H7 (cell line): Measurements from ENCODE around the gene PLAC8L1. TPM values are rescaled to one million over a fixed set of nuclear protein-coding genes. Genes with fewer than 3 reads are reported as not detected.

Experiments
- DNase-seq: peaks from one replicate; pipeline ENCODE4 v3.0.0; 2012
- H3K27me3 ChIP-seq: 2 replicates; pipeline ENCODE4 v1.6.0; 2011; ENCODE audit warnings: mild to moderate bottlenecking, low read length; ENCODE audit not compliant: control insufficient read depth, insufficient read depth
- H3K36me3 ChIP-seq: replicated peaks from 2 replicates; pipeline ENCODE4 v1.5.1; 2011; ENCODE audit warnings: low read length; ENCODE audit not compliant: control insufficient read depth, insufficient read depth
- H3K4me3 ChIP-seq: 2 replicates; pipeline ENCODE4 v1.5.1; 2011; ENCODE audit warnings: low read depth, mild to moderate bottlenecking, control low read depth, low read length, moderate library complexity; ENCODE audit not compliant: insufficient read depth
- total RNA-seq: library from RNA; depleted of rRNA; stranded (reverse); fragments of >200 nt; shearing (Covaris generic); gene quantifications from 2 replicates; pipeline ENCODE4 v1.2.3, GENCODE V29; 2014

Gene PLAC8L1
- total RNA-seq, 1 experiment from 2014 or later, result 0.59 TPM

DNA sequence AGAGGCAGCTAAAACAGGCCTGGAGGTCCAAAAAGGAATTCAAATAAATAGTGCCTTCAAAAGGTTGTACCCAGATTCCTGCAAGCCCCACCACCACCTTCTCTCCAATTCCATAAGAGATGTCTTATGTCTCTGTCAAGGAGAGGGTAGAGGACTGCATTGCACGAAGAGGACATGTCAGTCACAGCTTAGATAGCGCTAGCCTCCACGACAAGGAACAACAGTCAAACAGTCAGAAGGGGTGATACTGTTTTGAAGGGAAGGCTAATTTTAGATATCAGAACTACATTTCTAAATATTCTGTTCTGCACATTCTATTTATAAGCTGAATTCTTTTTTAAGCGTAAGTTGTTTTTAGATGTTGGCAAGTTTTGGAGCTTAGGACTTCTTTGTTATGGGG lies 34.2 kb downstream of the PLAC8L1 start:
- Histone ChIP-seq H3K27me3 (peaks cover 37% of the 10 kb centered on the region), H3K4me3 (no peak overlapping the region), H3K36me3 (no peaks in the 10 kb centered on the region)
- no peak for DNase-seq

DNA sequence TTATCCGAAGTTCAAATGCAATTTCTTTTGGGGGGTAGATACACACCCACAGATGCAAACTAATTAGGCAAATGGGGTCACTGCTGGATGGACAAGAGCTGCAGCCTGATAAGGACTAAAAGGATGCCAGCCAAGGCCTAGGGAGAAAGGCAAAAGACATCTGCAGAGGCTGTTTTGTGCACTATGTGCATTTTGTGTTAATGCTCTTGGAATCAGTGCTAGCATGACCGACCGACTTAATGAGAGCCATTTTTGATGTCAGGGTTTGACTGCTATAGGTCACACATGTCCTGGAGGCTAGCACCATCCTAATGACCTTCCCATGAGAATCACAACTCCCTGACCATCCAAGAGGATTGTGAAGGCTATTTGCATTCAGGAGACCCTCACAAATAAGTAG lies 34.6 kb downstream of the PLAC8L1 start:
- Histone ChIP-seq H3K36me3 (no peaks in the 10 kb centered on the region), H3K27me3 (peaks cover 37% of the 10 kb centered on the region), H3K4me3 (no peak overlapping the region)
- DNase-seq, result no peak

DNA sequence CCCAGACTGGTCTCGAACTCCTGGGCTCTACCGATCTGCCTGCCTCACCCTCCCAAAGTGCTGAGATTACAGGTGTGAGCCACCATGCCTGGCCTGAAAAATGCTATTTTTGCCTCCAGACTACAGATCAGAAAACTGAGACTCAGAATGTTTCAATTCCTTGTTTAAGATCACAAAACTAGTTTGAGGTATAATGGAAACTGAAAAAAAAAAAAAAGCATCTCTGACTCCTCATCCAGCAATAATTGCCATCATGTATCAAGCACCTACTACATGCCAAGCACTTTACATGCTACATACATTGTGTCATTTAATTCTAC lies 35.6 kb downstream of the PLAC8L1 start:
- H3K36me3 ChIP-seq, result no peaks in the 10 kb centered on the region
- H3K4me3 ChIP-seq, result no peak overlapping the region
- no peak for DNase-seq
- H3K27me3 ChIP-seq, result peaks cover 32% of the 10 kb centered on the region

DNA sequence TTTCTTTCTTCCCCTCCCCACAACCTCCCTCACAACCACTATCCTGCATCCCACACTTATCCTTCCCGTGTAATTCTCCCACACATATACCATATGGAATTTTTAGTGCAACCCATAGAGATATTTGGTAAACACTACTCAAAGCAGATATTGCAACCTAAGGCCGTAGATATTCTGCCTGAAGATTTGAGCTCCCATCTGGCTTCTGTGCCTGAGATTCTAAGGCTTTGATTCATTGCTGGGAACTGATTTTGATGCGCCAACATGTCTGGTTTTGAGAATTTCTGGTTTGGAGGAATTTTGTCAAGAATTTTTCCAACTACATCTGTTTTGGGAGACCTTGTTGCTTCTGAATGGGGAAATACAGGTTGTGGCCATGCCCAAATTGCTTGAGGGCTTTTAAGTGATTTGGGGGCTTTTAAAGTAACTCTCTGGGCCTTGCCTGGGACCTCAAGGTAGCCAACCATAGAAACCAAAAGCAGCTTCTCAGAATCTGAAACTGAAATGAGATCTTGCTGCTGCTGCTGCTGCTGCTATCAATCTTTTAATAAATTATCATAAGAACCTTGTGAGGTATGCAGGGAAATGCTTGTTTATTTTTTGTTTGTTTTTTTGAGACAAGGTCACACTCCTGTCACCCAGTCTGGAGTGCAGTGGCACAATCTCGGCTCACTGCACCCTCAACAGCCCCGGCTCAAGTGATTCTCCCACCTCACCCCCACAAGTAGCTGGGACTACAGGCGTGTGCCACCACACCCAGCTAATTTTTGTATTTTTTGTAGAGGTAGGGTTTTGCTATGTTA lies 36.2 kb downstream of the PLAC8L1 start:
- Histone ChIP-seq H3K27me3 (peaks cover 27% of the 10 kb centered on the region), H3K4me3 (no peak overlapping the region), H3K36me3 (no peaks in the 10 kb centered on the region)
- no peak for DNase-seq

DNA sequence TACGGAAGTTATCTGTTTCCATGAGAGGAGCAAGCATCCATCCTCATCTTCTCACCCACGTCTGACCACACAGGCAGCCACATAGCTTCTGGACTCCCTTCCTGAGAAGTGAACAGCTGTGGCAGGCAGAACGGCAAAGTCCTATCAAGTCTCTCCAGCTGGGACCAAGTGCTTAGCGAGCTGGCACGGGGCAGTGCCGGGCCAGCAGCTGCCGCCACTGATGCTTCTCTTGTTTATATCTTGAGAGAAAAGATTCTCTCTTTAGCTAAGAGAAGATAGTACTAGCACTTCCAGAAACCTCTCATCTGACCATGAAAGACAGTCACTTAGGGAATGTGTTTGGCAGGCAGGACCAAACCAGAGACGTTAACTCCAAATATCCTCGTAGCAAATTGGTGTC lies 37.2 kb downstream of the PLAC8L1 start:
- no peak overlapping the region for H3K4me3 ChIP-seq
- DNase-seq, result no peak
- no peaks in the 10 kb centered on the region for H3K36me3 ChIP-seq
- peaks cover 24% of the 10 kb centered on the region for H3K27me3 ChIP-seq

DNA sequence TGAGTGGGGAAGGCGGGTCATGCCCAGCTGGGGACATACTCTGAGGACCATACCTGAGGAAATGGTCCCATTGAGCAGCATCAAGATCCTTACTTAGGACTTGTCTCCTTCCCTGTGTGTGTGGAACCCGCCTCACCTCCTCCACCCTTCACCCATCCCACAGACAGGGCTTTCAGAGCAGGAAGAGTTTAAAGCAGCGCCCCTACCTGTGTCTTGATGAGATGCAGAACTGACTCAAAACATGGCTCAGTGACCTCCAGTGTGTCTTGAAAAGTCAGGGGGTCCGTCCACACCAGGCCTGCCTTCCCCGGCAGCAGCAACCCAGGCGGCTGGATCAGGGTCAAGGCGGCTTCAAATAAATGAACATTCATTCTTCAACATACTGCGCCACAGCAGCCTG lies 38.4 kb downstream of the PLAC8L1 start:
- DNase-seq, result no peak
- Histone ChIP-seq H3K27me3 (peaks cover 22% of the 10 kb centered on the region), H3K36me3 (no peaks in the 10 kb centered on the region), H3K4me3 (no peak overlapping the region)

DNA sequence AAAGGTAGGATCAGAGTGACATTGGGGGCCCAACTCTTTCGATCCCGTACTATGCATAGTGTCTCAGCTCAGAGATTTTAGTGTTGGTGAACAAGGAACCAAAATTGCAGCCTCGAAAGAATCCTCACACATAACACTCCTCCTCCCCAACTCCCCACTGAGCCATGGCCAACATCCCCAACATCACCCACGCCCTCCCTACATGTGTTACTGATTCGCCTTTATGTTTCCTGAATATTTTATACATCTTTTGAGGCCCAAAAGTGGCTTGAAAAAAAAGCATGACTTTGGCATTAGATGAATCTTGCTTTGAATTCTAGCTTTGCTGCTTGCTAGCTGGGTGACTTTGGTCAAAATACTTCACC lies 45.2 kb downstream of the PLAC8L1 start:
- no peaks in the 10 kb centered on the region for H3K27me3 ChIP-seq
- DNase-seq, result no peak
- H3K36me3 ChIP-seq, result no peaks in the 10 kb centered on the region
- H3K4me3 ChIP-seq, result no peak overlapping the region

DNA sequence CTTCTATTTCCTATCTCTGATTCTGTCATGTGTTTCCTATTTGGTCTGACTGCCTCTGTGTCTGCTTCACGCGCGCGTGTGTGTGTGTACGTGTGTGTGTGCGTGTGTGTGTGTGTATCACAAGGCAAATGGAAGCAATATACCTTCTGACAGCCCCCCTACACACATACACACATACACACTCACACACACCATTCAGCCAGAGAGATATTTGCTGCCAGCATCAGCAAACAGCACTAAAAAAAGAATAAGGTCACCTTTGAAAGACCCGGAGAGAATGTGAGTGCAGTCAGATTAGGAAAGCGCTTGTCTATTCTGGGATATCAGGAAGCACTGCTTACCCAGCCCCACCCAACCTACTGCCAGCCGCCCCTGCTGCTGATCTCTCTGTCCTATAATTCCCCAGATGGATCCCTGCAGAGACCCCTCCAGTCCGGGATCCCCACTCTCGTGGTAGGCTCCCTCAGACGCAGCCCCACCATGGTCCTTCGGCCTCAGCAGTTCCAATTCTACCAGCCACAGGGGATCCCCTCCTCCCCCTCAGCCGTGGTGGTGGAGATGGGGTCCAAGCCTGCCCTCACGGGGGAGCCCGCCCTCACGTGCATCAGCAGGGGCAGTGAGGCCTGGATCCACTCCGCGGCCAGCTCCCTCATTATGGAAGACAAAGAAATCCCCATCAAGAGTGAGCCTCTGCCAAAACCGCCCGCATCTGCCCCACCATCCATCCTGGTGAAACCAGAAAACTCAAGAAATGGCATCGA lies 45.7 kb downstream of the PLAC8L1 start:
- Histone ChIP-seq H3K27me3 (no peaks in the 10 kb centered on the region), H3K36me3 (no peaks in the 10 kb centered on the region), H3K4me3 (no peak overlapping the region)
- peak; percentile 42 for DNase-seq

DNA sequence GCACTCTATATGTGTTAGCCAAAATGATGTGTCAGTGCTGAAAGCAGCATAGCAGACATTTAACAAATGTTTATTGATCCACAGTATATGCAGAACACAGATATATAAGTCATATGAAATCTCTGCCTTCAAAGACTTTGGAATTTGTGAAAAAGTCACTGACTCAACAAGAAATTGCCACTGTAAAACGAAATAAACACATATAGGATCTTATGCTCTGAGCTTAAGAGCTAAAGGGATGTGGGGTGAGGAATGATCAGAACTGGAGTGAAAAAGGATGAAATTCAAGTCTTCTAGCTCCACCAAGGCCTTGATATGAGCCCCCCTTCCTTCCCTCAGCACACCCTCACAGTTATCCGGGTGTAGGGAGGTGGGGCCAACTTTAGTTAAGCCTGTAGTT lies 49.9 kb downstream of the PLAC8L1 start:
- no peak for DNase-seq
- H3K27me3 ChIP-seq, result no peaks in the 10 kb centered on the region
- no peak overlapping the region for H3K4me3 ChIP-seq
- no peaks in the 10 kb centered on the region for H3K36me3 ChIP-seq

DNA sequence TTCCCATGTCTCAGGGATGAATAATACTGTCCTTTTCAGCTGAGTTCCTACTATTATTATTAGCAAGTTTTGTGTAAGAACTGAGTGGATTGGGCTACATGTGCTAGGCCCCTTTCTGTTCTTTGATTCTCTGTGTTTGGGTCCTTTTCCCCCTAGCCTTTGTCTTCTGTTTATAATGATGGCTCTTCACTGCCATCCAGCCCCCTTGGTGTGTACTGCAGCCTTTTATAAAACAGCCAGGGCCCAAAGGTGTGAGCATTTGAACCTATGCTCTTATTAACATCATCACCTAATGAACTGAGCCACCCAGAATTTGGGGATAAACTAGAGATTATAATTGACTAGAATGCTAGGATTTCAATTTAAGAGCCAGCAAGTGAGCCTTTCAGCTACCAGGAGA lies 52.6 kb downstream of the PLAC8L1 start:
- Histone ChIP-seq H3K36me3 (no peaks in the 10 kb centered on the region), H3K4me3 (no peak overlapping the region), H3K27me3 (no peaks in the 10 kb centered on the region)
- peak; percentile 70 for DNase-seq

DNA sequence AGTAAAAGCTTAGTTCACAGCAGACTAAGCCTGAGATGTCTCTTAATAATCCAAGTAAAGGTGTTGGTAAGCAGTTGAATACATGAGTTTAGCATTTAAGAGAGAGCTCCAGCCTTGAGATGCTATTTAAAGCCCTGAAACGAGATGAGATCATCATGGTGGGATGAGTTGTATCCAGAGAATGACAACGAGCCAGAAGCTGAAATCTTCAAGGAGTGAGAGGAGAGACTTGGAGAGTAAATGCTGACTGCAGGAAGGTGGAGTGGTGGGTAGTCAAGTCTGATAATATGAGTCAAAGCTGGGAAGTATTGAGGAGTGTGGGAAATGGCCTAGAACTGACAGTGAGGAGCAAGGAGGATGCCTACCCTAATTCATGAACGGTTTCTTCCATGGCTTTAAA lies 53.7 kb downstream of the PLAC8L1 start:
- DNase-seq, result no peak
- no peaks in the 10 kb centered on the region for H3K36me3 ChIP-seq
- no peak overlapping the region for H3K4me3 ChIP-seq
- H3K27me3 ChIP-seq, result no peaks in the 10 kb centered on the region

DNA sequence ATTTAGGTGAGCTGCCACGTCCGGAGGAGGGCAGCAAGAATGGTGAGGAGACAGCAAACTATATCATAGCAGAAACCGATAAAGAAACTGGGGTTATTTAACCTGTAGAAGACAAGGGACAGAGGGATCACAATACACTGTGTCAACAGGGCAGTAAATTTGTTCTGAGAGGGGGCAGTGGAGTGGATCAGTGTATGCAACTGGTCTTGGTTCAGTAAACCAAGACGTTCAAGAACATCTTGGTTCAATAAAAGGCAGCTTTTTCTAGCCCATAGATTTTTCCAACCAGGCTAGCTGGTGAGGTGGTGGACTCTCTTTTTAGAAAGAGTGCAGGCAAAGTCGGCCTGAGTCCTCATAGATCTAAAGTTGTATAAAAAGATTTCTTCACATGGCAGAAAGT lies 55.3 kb downstream of the PLAC8L1 start:
- DNase-seq, result no peak
- Histone ChIP-seq H3K4me3 (no peak overlapping the region), H3K27me3 (no peaks in the 10 kb centered on the region)

DNA sequence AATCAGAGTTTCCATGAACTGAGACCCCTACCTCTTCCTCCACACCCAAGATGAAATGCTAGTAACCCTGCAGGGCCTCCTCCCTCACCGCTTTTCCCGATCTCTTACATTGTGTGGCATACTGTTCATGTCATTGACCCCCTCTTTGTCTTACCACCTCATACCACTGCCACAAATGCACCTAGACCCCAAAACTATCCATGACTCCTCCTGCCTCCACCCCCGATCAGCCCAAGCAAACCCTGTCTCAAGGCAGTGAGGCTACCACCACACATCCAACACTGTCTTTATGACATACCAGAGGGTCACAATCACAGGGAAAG lies 55.7 kb downstream of the PLAC8L1 start:
- Histone ChIP-seq H3K36me3 (no peaks in the 10 kb centered on the region), H3K27me3 (no peaks in the 10 kb centered on the region), H3K4me3 (no peak overlapping the region)
- DNase-seq, result no peak

More for the DNA sequence above, 55.3 kb downstream of the PLAC8L1 start:
- no peaks in the 10 kb centered on the region for H3K36me3 ChIP-seq

DNA sequence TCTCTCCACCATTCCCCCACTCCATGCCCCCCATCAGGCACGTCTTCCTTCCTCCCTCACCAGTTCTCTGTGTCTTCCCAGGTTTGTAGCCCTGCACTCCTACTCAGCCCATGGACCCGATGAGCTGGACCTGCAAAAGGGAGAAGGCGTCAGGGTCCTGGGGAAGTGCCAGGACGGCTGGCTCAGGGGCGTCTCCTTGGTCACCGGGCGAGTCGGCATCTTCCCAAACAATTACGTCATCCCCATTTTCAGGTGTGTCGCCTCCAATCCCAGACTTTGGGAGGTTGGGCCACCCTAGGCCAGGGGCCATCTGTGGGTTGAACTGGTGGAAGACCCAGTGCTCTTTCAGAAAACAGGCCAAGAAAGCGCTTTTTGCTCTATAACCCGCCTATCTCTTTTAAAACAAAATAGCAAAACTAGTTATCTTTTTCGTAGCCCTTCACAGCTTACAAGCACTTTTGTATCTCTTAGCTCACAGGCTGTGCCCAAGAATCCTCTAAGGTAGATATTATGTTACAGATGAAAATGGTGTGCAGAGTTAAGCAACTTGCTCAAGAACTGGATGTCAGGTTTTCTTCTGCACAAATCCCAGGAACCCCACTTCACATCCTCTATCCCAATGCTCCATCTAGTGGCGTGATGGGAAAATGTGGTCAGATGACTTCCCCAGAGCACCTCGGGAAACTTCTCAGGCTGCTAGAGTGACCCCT lies 56.2 kb downstream of the PLAC8L1 start:
- DNase-seq, result peak; percentile 79
- Histone ChIP-seq H3K27me3 (no peaks in the 10 kb centered on the region), H3K36me3 (no peaks in the 10 kb centered on the region), H3K4me3 (no peak overlapping the region)

DNA sequence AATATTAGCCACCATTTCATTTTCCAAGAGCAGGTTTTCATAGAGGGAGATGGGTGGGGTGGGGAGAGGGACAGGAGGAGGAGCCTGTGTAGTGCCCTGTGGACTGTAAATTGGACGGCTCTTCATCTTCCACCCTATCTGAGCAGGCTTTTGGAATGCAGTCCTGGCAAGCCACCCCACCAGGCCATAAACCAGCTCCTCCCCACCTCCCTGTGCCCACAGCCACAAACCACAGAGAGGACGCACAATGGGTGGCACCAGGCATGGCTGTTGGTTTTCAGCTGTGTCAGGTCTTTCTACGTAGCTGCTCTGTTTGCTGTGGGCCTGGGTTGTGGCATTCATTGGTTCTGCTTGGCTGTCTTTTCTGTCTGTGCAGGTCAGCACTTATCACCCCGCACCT lies 58.0 kb downstream of the PLAC8L1 start:
- H3K4me3 ChIP-seq, result no peak overlapping the region
- no peak for DNase-seq
- no peaks in the 10 kb centered on the region for H3K27me3 ChIP-seq
- H3K36me3 ChIP-seq, result no peaks in the 10 kb centered on the region
